Dendritic cell treated with granulocyte-macrophage colony-stimulating factor and Interleukin-4, amounts not matched to agents 40 ng/mL and 50 ng/mL, for 4 days (primary cell): ENCODE results near the gene SEC14L1.
A peak's percentile ranks its signal among the peaks of the same experiment; 100 is the strongest.

Source experiments
- H3K27ac Mint-ChIP-seq: one replicate; pipeline ENCODE4 v1.8.0; 2022; ENCODE audit warnings: mild to moderate bottlenecking, mixed read lengths
- H3K27me3 Mint-ChIP-seq: one replicate; pipeline ENCODE4 v1.8.0; 2022; ENCODE audit warnings: mild to moderate bottlenecking, mixed read lengths
- H3K36me3 Mint-ChIP-seq: one replicate; pipeline ENCODE4 v1.8.0; 2022; ENCODE audit warnings: low read depth, mixed read lengths
- H3K4me1 Mint-ChIP-seq: one replicate; pipeline ENCODE4 v1.8.0; 2022; ENCODE audit warnings: low read depth, mixed read lengths
- H3K4me3 Mint-ChIP-seq: one replicate; pipeline ENCODE4 v1.8.0; 2022; ENCODE audit warnings: mild to moderate bottlenecking, moderate library complexity, mixed read lengths
- H3K9me3 Mint-ChIP-seq: one replicate; pipeline ENCODE4 v1.8.0; 2022; ENCODE audit warnings: mixed read lengths
- intact Hi-C: fragments of 100-400 bp; cut with micrococcal nuclease; formaldehyde crosslinking; loops from one replicate; pipeline ENCODE4 v1.15.0; 2022

SEC14L1 gene

DNA sequence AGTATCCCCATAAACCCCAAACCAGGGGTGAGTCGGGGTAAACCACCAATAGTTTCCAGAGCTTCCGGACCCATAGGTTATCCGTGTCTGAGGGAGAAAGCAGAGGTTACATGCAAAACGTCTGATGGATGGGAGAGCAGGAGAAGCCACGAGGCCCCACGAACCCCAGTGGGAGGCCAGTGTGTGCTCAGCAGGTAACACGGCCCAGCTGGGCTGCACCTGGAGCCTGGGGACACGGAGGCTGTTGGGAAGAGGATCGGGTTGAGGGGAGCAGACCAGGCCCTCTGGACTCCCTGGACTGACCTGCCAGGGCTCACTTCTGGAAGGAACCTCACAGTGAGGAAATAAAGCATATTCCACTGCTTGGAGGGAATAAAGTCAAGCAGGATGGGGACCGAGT lies 78.1 kb downstream of the SEC14L1 start:
- H3K36me3 Mint-ChIP-seq: peaks cover 86% of the 10 kb centered on the region
- no peak overlapping the region for H3K4me3 Mint-ChIP-seq
- H3K9me3 Mint-ChIP-seq: peaks cover 6% of the 10 kb centered on the region
- intact Hi-C loops: no loop called here
- H3K4me1 Mint-ChIP-seq: no peaks in the 10 kb centered on the region
- no peak overlapping the region for H3K27ac Mint-ChIP-seq
- H3K27me3 Mint-ChIP-seq: no peaks in the 10 kb centered on the region

GRCh38 chr17:77222356-77222755 lies 81.6 kb downstream of the SEC14L1 start:
- no peaks in the 10 kb centered on the region for H3K27me3 Mint-ChIP-seq
- H3K36me3 Mint-ChIP-seq: peaks cover 72% of the 10 kb centered on the region
- H3K4me3 Mint-ChIP-seq: no peak overlapping the region
- no peak overlapping the region for H3K27ac Mint-ChIP-seq
- intact Hi-C loops: no loop called here
- H3K9me3 Mint-ChIP-seq: peaks cover 25% of the 10 kb centered on the region
- H3K4me1 Mint-ChIP-seq: no peaks in the 10 kb centered on the region

DNA sequence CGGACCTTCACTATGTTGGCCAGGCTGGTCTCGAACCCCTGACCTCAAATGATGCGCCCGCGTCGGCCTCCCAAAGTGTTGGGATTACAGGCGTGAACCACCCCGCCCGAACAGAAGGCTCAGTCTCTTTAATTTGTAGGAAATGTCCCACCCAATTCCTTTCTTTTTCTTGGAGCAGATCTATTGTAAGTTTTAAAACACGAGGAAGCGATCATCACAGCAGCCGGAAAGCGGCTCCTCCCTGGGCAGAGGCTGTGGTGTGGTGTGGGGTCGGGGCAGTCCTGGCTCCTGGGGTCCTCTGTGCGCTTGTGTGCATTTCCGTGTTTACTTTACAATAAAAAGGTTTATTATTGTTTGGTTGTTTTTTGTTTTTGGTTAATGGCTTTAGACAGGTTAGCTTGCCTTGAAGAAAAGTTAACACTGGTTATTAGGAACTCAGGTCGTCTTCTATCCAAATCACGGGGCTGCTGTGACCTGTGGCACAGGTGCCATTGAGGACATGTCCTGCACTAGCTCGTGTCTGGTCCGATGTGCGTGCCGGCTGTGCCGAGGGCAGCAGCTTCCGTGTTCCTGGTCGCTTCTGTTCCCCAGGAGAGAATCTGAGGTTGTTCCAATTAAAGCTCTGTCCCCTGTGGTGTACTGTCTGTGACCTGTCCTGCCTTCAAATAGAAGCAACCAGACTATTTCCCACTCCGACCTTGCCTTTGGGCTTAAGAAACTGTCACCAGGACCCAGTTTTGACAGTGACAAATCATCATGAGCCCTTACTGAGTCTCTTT lies 83.1 kb downstream of the SEC14L1 start:
- Mint-ChIP-seq H3K4me3 (no peak overlapping the region), H3K4me1 (no peaks in the 10 kb centered on the region), H3K36me3 (peaks cover 57% of the 10 kb centered on the region), H3K27me3 (no peaks in the 10 kb centered on the region), H3K9me3 (peaks cover 25% of the 10 kb centered on the region), H3K27ac (no peak overlapping the region)
- intact Hi-C loops: no loop called here

GRCh38 chr17:77225265-77225664 lies 84.5 kb downstream of the SEC14L1 start:
- Mint-ChIP-seq H3K36me3 (peaks cover 43% of the 10 kb centered on the region), H3K27ac (no peak overlapping the region), H3K4me3 (no peak overlapping the region), H3K27me3 (no peaks in the 10 kb centered on the region), H3K9me3 (peaks cover 25% of the 10 kb centered on the region), H3K4me1 (no peaks in the 10 kb centered on the region)
- intact Hi-C loops: no loop called here

- Mint-ChIP-seq H3K36me3 (peaks cover 27% of the 10 kb centered on the region), H3K27me3 (no peaks in the 10 kb centered on the region), H3K9me3 (peaks cover 25% of the 10 kb centered on the region), H3K27ac (no peak overlapping the region), H3K4me1 (no peaks in the 10 kb centered on the region), H3K4me3 (no peak overlapping the region)
- intact Hi-C loops: no loop called here
These were observed 86.9 kb downstream of the SEC14L1 start for GRCh38 chr17:77227461-77228240.

DNA sequence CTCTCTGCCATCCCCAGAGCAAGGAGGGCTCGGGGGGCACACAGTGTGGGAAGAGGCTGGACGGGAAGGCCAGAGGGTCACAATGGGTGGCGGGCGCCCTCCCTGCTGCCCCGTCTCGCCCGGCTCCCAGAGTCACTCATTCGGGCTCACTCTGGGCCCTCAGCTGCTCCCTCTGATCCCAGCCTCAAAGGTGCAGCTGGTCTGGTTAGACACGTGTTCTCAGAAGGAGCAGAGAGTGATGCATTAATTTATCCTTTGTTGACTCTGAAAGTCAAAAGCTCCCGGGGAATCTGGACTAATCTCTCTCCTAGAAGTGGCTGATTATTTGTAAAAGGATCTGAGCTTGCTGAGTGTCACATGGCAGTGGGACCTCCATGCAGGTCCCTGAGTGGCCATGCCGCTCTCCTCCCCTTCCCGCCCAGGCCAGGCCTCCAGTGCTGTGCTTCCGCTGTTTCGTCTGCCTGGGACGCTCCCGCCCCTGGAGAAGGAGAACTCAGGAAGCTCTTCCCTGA lies 87.5 kb downstream of the SEC14L1 start:
- Mint-ChIP-seq H3K36me3 (peaks cover 30% of the 10 kb centered on the region), H3K27ac (no peak overlapping the region), H3K4me1 (no peaks in the 10 kb centered on the region), H3K4me3 (no peak overlapping the region), H3K9me3 (peaks cover 29% of the 10 kb centered on the region), H3K27me3 (no peaks in the 10 kb centered on the region)
- intact Hi-C loops: no loop called here

DNA sequence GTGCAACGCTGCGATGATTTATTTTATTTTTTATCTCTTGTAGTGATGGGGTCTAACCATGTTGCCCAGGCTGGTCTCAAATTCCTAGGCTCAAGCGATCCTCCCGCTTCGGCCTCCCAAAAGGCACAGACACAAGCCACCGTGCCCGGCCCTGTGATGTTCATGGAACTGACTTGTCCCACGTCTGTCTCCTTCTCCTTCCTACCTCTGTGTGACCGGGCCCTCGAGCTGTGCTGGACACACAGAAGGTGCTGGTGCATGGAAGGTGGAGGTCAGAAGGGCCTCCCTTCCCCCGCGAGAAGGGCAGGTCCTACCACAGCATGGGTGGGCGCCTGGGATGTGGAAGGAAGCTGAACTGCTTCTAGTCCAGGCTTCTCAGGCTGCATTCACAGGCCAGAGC lies 88.0 kb downstream of the SEC14L1 start:
- Mint-ChIP-seq H3K27ac (no peak overlapping the region), H3K9me3 (peaks cover 29% of the 10 kb centered on the region), H3K36me3 (peaks cover 29% of the 10 kb centered on the region), H3K4me3 (no peak overlapping the region), H3K4me1 (peaks cover 4% of the 10 kb centered on the region), H3K27me3 (no peaks in the 10 kb centered on the region)
- intact Hi-C loops: no loop called here

DNA sequence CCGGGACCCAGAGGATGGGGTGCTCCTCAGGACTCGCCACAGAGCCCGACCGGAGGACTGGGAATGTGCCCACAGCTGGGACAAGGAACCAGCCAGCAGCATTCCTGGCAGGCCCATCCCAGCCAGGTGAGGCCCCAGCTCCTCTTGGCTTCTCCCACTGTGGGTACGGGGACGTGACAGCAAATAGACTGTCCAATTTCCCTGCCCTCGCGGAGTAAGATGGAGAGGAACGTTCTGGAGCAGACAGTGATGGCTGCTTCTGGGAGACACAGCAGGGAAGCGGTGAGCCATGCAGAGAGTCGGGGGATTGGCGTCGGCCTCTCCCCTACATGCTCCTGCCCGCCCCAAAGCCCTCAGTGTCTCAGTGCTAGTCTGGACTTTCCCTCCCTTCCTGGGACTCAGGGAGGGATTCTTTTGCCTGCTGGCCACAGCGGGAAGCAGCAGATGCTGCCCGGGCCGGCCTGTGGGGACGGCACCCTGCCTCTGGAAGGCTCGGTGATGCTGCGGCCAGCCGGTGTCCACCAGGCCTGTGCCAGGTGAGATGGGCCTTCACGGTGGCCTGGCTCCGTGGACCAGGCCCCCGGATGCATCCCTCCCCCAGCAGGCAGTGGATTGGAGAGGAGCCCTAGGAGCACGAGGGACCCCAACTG lies 89.1 kb downstream of the SEC14L1 start:
- H3K4me3 Mint-ChIP-seq: no peak overlapping the region
- peaks cover 13% of the 10 kb centered on the region for H3K4me1 Mint-ChIP-seq
- H3K27me3 Mint-ChIP-seq: no peaks in the 10 kb centered on the region
- H3K36me3 Mint-ChIP-seq: peaks cover 19% of the 10 kb centered on the region
- no peak overlapping the region for H3K27ac Mint-ChIP-seq
- intact Hi-C loops: no loop called here
- H3K9me3 Mint-ChIP-seq: peaks cover 21% of the 10 kb centered on the region

DNA sequence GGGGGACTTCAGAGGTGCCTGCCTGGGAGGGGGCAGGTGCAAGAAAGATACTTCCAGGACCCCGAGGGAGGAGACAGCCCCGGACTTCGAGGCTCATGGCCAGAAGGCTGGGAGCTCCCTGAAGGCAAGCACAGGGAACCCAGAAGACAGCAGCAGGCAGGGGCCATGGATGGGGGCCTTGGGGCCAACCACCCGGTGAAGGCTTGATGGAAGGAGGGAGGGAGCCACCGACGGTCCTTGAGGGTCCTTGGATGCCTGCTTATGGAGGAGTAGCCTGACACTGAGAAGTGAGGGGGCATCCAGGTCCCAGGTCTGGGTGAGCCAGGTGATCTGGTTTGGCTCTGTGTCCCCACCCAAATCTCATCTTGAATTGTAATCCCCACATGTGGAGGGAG lies 89.7 kb downstream of the SEC14L1 start:
- Mint-ChIP-seq H3K4me1 (peaks cover 18% of the 10 kb centered on the region), H3K4me3 (no peak overlapping the region), H3K27me3 (no peaks in the 10 kb centered on the region), H3K36me3 (peaks cover 13% of the 10 kb centered on the region), H3K9me3 (peaks cover 16% of the 10 kb centered on the region), H3K27ac (no peak overlapping the region)
- intact Hi-C loops: no loop called here

GRCh38 chr17:77231076-77231871 lies 90.5 kb downstream of the SEC14L1 start:
- H3K36me3 Mint-ChIP-seq: peaks cover 9% of the 10 kb centered on the region
- H3K4me3 Mint-ChIP-seq: no peak overlapping the region
- H3K27ac Mint-ChIP-seq: no peak overlapping the region
- H3K4me1 Mint-ChIP-seq: peaks cover 26% of the 10 kb centered on the region
- peaks cover 12% of the 10 kb centered on the region for H3K9me3 Mint-ChIP-seq
- no peaks in the 10 kb centered on the region for H3K27me3 Mint-ChIP-seq
- intact Hi-C loops: no loop called here

- H3K9me3 Mint-ChIP-seq: peaks cover 12% of the 10 kb centered on the region
- peaks cover 9% of the 10 kb centered on the region for H3K36me3 Mint-ChIP-seq
- no peak overlapping the region for H3K4me3 Mint-ChIP-seq
- peaks cover 1% of the 10 kb centered on the region for H3K27me3 Mint-ChIP-seq
- intact Hi-C loops: no loop called here
- H3K4me1 Mint-ChIP-seq: peaks cover 31% of the 10 kb centered on the region
- H3K27ac Mint-ChIP-seq: peak overlapping the region; percentile 91
These were observed 92.4 kb downstream of the SEC14L1 start for GRCh38 chr17:77233127-77233526.

GRCh38 chr17:77233635-77234334 lies 93.0 kb downstream of the SEC14L1 start:
- H3K4me1 Mint-ChIP-seq: peaks cover 31% of the 10 kb centered on the region
- intact Hi-C loops: no loop called here
- H3K27ac Mint-ChIP-seq: peak overlapping the region; percentile 91
- H3K9me3 Mint-ChIP-seq: peaks cover 12% of the 10 kb centered on the region
- H3K4me3 Mint-ChIP-seq: no peak overlapping the region
- peaks cover 1% of the 10 kb centered on the region for H3K27me3 Mint-ChIP-seq
- peaks cover 9% of the 10 kb centered on the region for H3K36me3 Mint-ChIP-seq

DNA sequence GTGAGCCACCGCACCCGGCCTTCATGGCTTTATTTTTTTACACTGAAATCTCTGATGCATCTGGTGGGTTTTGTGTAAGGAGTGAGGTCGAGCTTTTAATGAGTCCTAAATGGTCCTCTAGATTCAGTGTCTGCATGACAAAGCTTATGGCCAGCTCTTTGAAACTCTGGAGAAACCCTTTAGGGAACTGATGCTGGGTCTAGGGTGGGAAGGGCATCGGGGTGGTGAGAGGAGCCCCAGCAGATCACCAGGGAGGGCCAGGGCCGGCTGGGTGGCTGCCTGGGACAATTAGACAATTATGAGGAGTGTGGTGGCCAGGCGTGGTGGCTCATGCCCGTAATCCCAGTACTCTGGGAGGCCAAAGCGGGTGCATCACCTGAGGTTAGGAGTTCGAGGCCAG lies 93.9 kb downstream of the SEC14L1 start:
- Mint-ChIP-seq H3K36me3 (peaks cover 9% of the 10 kb centered on the region), H3K9me3 (peaks cover 12% of the 10 kb centered on the region), H3K27ac (peak overlapping the region; percentile 91), H3K4me1 (peaks cover 31% of the 10 kb centered on the region), H3K27me3 (peaks cover 1% of the 10 kb centered on the region), H3K4me3 (peak overlapping the region; percentile 75)
- intact Hi-C loops: no loop called here
